ENCODE data around the gene ATOSA. TPM values are rescaled to one million over a fixed set of nuclear protein-coding genes. Genes with fewer than 3 reads are reported as not detected.

ATOSA gene
- total RNA-seq, 1 experiment from 2014 or later: 21.3 TPM

DNA sequence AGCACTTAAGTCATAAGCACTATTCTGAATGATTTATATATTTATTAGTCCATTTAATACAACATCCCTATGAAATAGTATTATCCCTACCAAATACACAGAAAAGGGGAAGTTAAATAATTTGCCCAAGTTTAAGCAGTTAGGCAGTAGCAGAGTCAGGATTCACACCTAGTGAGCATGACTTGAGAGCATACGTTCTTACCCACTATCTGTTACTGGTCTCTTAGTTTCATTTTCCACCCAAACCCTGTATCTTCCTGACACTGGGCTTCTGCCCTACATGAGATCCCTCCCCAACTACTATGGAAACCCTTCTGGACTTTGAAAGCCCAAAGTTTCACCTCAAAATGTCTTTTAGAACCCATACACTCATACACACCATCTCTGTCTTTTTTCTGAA is 4.4 kb upstream of the ATOSA start:
- no peak for DNase-seq (ENCODE audit: unreplicated experiment)
- intact Hi-C loops (cut with micrococcal nuclease): no loop called here
- BruUV-seq (replicated peaks): no TSS peak
- POLR2A ChIA-PET: interaction anchor here (1.0 to 1.3 kb wide), 2 partner anchors 46 to 51 kb away, joined by 3 read pairs; no protein-coding TSS in a partner anchor
- no peaks in the 10 kb centered on the region for H3K36me3 Mint-ChIP-seq (ENCODE audit: insufficient read depth, unreplicated experiment)
- H3K27ac Mint-ChIP-seq (ENCODE audit: low read depth, unreplicated experiment): no peak overlapping the region
- peaks cover 5% of the 10 kb centered on the region for H3K4me1 Mint-ChIP-seq (ENCODE audit: insufficient read depth, unreplicated experiment)
- TF ChIP-seq, protein P1, sequence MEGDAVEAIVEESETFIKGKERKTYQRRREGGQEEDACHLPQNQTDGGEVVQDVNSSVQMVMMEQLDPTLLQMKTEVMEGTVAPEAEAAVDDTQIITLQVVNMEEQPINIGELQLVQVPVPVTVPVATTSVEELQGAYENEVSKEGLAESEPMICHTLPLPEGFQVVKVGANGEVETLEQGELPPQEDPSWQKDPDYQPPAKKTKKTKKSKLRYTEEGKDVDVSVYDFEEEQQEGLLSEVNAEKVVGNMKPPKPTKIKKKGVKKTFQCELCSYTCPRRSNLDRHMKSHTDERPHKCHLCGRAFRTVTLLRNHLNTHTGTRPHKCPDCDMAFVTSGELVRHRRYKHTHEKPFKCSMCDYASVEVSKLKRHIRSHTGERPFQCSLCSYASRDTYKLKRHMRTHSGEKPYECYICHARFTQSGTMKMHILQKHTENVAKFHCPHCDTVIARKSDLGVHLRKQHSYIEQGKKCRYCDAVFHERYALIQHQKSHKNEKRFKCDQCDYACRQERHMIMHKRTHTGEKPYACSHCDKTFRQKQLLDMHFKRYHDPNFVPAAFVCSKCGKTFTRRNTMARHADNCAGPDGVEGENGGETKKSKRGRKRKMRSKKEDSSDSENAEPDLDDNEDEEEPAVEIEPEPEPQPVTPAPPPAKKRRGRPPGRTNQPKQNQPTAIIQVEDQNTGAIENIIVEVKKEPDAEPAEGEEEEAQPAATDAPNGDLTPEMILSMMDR (IDR thresholded peaks at IDR 0.05; ENCODE audit: unreplicated experiment): no peak
- H3K27me3 Mint-ChIP-seq (ENCODE audit: insufficient read depth, unreplicated experiment): no peaks in the 10 kb centered on the region
- no peaks in the 10 kb centered on the region for H3K9me3 Mint-ChIP-seq (ENCODE audit: unreplicated experiment)
- H3K4me3 Mint-ChIP-seq (ENCODE audit: unreplicated experiment): no peak overlapping the region
- CTCF ChIA-PET: interaction anchor here (0.7 to 1.0 kb wide), 2 partner anchors 46 to 426 kb away, joined by 3 read pairs; no protein-coding TSS in a partner anchor

DNA sequence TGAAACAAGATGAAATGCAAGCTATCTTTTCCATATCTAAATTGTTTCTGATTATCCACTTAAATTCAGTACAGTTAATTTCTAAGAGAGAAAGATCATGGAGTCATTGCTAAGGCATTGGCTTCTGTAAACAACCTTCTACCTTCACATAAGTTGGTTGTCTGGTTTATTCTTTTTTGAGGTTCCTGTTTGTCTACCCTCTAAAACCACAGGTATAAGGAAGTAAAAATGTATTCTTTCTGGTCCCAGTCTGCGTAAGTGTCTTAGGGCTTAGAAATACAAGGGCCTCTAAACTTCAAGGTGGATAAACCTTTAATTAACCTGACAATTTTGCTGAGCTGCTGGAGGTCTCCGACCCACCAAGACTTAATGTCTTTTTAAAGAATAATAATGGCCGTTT is 3.6 kb upstream of the ATOSA start:
- no peaks in the 10 kb centered on the region for H3K36me3 Mint-ChIP-seq (ENCODE audit: insufficient read depth, unreplicated experiment)
- ChIA-PET CTCF (interaction anchor here (0.6 to 1.0 kb wide), 3 partner anchors 47 to 486 kb away, joined by 3 read pairs; no protein-coding TSS in a partner anchor), POLR2A (interaction anchor here (1.0 to 1.3 kb wide), 2 partner anchors 47 to 51 kb away, joined by 3 read pairs; no protein-coding TSS in a partner anchor)
- H3K27me3 Mint-ChIP-seq (ENCODE audit: insufficient read depth, unreplicated experiment): no peaks in the 10 kb centered on the region
- H3K9me3 Mint-ChIP-seq (ENCODE audit: unreplicated experiment): no peaks in the 10 kb centered on the region
- no peak for DNase-seq (ENCODE audit: unreplicated experiment)
- BruUV-seq (replicated peaks): no TSS peak
- H3K4me3 Mint-ChIP-seq (ENCODE audit: unreplicated experiment): no peak overlapping the region
- intact Hi-C loops (cut with micrococcal nuclease): no loop called here
- peaks cover 5% of the 10 kb centered on the region for H3K4me1 Mint-ChIP-seq (ENCODE audit: insufficient read depth, unreplicated experiment)
- TF ChIP-seq, protein P1 (IDR thresholded peaks at IDR 0.05; ENCODE audit: unreplicated experiment): no peak
- H3K27ac Mint-ChIP-seq (ENCODE audit: low read depth, unreplicated experiment): no peak overlapping the region

DNA sequence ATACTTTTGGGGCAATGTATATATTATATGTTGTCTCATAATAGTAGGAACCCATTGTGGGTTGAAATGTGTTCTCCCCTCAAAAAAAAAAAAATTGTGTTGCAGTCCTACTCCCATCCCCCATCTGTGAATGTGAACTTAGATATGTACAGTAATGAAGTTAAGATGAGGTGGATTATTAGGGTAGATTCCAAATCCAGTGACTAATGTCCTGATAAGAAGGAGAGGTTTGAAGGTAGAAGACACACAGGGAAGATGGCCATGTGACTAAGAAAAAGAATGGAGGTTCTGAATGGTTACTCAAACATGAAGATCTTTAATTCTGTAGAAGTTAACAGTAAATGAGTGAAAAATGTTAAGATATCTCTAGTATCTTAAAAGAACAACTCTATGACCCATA is 3.0 kb upstream of the ATOSA start:
- H3K4me3 Mint-ChIP-seq (ENCODE audit: unreplicated experiment): no peak overlapping the region
- no peaks in the 10 kb centered on the region for H3K9me3 Mint-ChIP-seq (ENCODE audit: unreplicated experiment)
- intact Hi-C loops (cut with micrococcal nuclease): no loop called here
- TF ChIP-seq, protein P1 (IDR thresholded peaks at IDR 0.05; ENCODE audit: unreplicated experiment): no peak
- H3K36me3 Mint-ChIP-seq (ENCODE audit: insufficient read depth, unreplicated experiment): no peaks in the 10 kb centered on the region
- no peaks in the 10 kb centered on the region for H3K27me3 Mint-ChIP-seq (ENCODE audit: insufficient read depth, unreplicated experiment)
- BruUV-seq (replicated peaks): no TSS peak
- ChIA-PET CTCF (interaction anchor here (0.6 to 1.3 kb wide), 2 partner anchors 50 to 486 kb away, joined by 3 to 4 read pairs; no protein-coding TSS in a partner anchor), POLR2A (interaction anchor here (1.3 kb wide), 1 partner anchor 47 kb away, joined by 3 read pairs; no protein-coding TSS in a partner anchor)
- H3K27ac Mint-ChIP-seq (ENCODE audit: low read depth, unreplicated experiment): no peak overlapping the region
- DNase-seq (ENCODE audit: unreplicated experiment): no peak
- H3K4me1 Mint-ChIP-seq (ENCODE audit: insufficient read depth, unreplicated experiment): peaks cover 5% of the 10 kb centered on the region

- Mint-ChIP-seq H3K9me3 (ENCODE audit: unreplicated experiment) (no peaks in the 10 kb centered on the region), H3K4me3 (ENCODE audit: unreplicated experiment) (no peak overlapping the region), H3K36me3 (ENCODE audit: insufficient read depth, unreplicated experiment) (peaks cover 5% of the 10 kb centered on the region), H3K27ac (ENCODE audit: low read depth, unreplicated experiment) (no peak overlapping the region), H3K4me1 (ENCODE audit: insufficient read depth, unreplicated experiment) (peaks cover 5% of the 10 kb centered on the region), H3K27me3 (ENCODE audit: insufficient read depth, unreplicated experiment) (no peaks in the 10 kb centered on the region)
- intact Hi-C loops (cut with micrococcal nuclease): no loop called here
- DNase-seq (ENCODE audit: unreplicated experiment): no peak
- ChIA-PET POLR2A (interaction anchor here (5.8 kb wide), 1 partner anchor 30 kb away, joined by 116 read pairs; no protein-coding TSS in a partner anchor), CTCF (interaction anchor here (0.7 to 1.3 kb wide), 3 partner anchors 13 to 50 kb away, joined by 3 to 4 read pairs (median 3); no protein-coding TSS in a partner anchor)
- TF ChIP-seq, protein P1 (IDR thresholded peaks at IDR 0.05; ENCODE audit: unreplicated experiment): no peak
- BruUV-seq (replicated peaks): no TSS peak
Measured at GRCh38 chr15:52681441-52681840, 2.3 kb upstream of the ATOSA start.
